PC-3 (cell line): ENCODE measurements around the gene PRKD2. TPM values are rescaled to one million over a fixed set of nuclear protein-coding genes. Genes with fewer than 3 reads are reported as not detected.
A peak's percentile ranks its signal among the peaks of the same experiment; 100 is the strongest.

ENCODE experiments used
- ATAC-seq: fragments of 200-7000 bp; cut with Tn5 transposase; 2 replicates; pipeline ENCODE4 v1.9.1; 2020; ENCODE audit warnings: mild to moderate bottlenecking, moderate library complexity
- BruUV-seq: library from RNA; stranded (reverse); fragments of 400-500 nt; replicated peaks from 2 replicates; lab custom pipeline; 2021; lab: Mats Ljungman, UMichigan
- CTCF ChIA-PET: fragments of 300-600 bp; sonication (Branson Sonifier 250); formaldehyde crosslinking; loops from one replicate; lab custom pipeline; 2022; ENCODE audit warnings: antibody characterized with exemption; lab: Charles Lee
- POLR2A ChIA-PET: fragments of 300-600 bp; sonication (Branson Sonifier 250); formaldehyde crosslinking; loops from one replicate; lab custom pipeline; 2022; ENCODE audit warnings: antibody characterized with exemption; ENCODE audit not compliant: unreplicated experiment; lab: Charles Lee
- DNase-seq: peaks from one replicate; pipeline ENCODE4 v3.0.0-alpha.2; 2015
- H2AFZ ChIP-seq: fragments of 300-600 bp; sonication (generic); 2 replicates; pipeline ENCODE4 v1.6.0; 2016; ENCODE audit warnings: antibody characterized with exemption, low read length
- H3F3A ChIP-seq: fragments of 300-600 bp; sonication (generic); one replicate; pipeline ENCODE4 v1.6.0; 2017; ENCODE audit warnings: antibody characterized with exemption, low read length, control low read depth, mild to moderate bottlenecking; ENCODE audit not compliant: unreplicated experiment
- H3K27ac ChIP-seq: fragments of 300-600 bp; sonication (generic); 2 replicates; pipeline ENCODE4 v1.5.1; 2016; ENCODE audit warnings: mild to moderate bottlenecking, low read length
- H3K27me3 ChIP-seq: fragments of 300-600 bp; sonication (generic); 2 replicates; pipeline ENCODE4 v1.6.1; 2016; ENCODE audit warnings: low read length, mixed read lengths
- H3K36me3 ChIP-seq: fragments of 300-600 bp; sonication (generic); 2 replicates; pipeline ENCODE4 v1.6.1; 2016; ENCODE audit warnings: low read depth, mixed run types, low read length, mixed read lengths
- H3K4me1 ChIP-seq: fragments of 300-600 bp; sonication (generic); 2 replicates; pipeline ENCODE4 v1.5.1; 2016; ENCODE audit warnings: low read length; ENCODE audit not compliant: insufficient read depth
- H3K4me2 ChIP-seq: fragments of 300-600 bp; sonication (generic); 2 replicates; pipeline ENCODE4 v1.6.0; 2016; ENCODE audit warnings: low read length
- H3K4me3 ChIP-seq: fragments of 300-600 bp; sonication (generic); 2 replicates; pipeline ENCODE4 v1.5.1; 2016; ENCODE audit warnings: mild to moderate bottlenecking, low read length, mixed read lengths
- H3K79me2 ChIP-seq: fragments of 300-600 bp; sonication (generic); 2 replicates; pipeline ENCODE4 v1.6.1; 2017; ENCODE audit warnings: low read length, mixed read lengths
- H3K9ac ChIP-seq: fragments of 300-600 bp; sonication (generic); 2 replicates; pipeline ENCODE4 v1.6.0; 2016; ENCODE audit warnings: mild to moderate bottlenecking, low read length
- H3K9me2 ChIP-seq: fragments of 300-600 bp; sonication (generic); replicated peaks from 2 replicates; pipeline ENCODE4 v1.6.1; 2016; ENCODE audit warnings: mixed run types, low read length, mixed read lengths
- H3K9me3 ChIP-seq: fragments of 300-600 bp; sonication (generic); 2 replicates; pipeline ENCODE4 v1.6.1; 2016; ENCODE audit warnings: low read length, mixed read lengths
- H4K20me1 ChIP-seq: fragments of 300-600 bp; sonication (generic); 2 replicates; pipeline ENCODE4 v1.6.1; 2016; ENCODE audit warnings: low read length, mixed read lengths
- CTCF ChIP-seq: fragments of 300-600 bp; sonication (generic); conservative IDR thresholded peaks from 2 replicates; pipeline ENCODE4 v1.5.1; 2017; ENCODE audit warnings: antibody characterized with exemption, low read depth, mild to moderate bottlenecking, low read length
- EZH2 ChIP-seq: fragments of 300-600 bp; sonication (generic); IDR thresholded peaks from one replicate; pipeline ENCODE4 v1.6.1; 2017; ENCODE audit warnings: antibody characterized with exemption, mild to moderate bottlenecking, low read length; ENCODE audit not compliant: unreplicated experiment
- EZH2phosphoT487 ChIP-seq: fragments of 300-600 bp; sonication (generic); IDR thresholded peaks from 2 replicates; pipeline ENCODE4 v1.6.1; 2018; ENCODE audit warnings: mild to moderate bottlenecking, antibody characterized with exemption, low read length, borderline replicate concordance
- intact Hi-C: fragments of 100-400 bp; cut with micrococcal nuclease; formaldehyde crosslinking; loops from 2 replicates; pipeline ENCODE4 v1.9.0; 2023
- total RNA-seq: library from RNA; depleted of rRNA; stranded (reverse); fragments of >200 nt; gene quantifications from 2 replicates; pipeline ENCODE4 v1.2.3, GENCODE V29; 2014

Gene PRKD2
- total RNA-seq, 1 experiment from 2014 or later: 24.1 TPM

GRCh38 chr19:46731007-46731501 lies 14.1 kb upstream of the PRKD2 start:
- ChIA-PET POLR2A (no interaction called here), CTCF (interaction anchor here (1.0 kb wide), 1 partner anchor 10 kb away, joined by 3 read pairs; no protein-coding TSS in a partner anchor)
- Histone ChIP-seq H3K27ac (peak overlapping the region; percentile 91), H3K9me3 (no peaks in the 10 kb centered on the region), H3K79me2 (peaks cover 54% of the 10 kb centered on the region), H3K4me2 (peak overlapping the region; percentile 72), H3F3A (no peaks in the 10 kb centered on the region), H4K20me1 (peaks cover 11% of the 10 kb centered on the region; the same call in 1 of the 2 replicates), H3K9me2 (no peaks in the 10 kb centered on the region), H3K4me3 (peak overlapping the region; percentile 30; the same call in 1 of the 2 replicates), H3K36me3 (peaks cover 28% of the 10 kb centered on the region), H3K9ac (peak overlapping the region; percentile 54), H3K4me1 (peaks cover 43% of the 10 kb centered on the region), H2AFZ (no peak overlapping the region), H3K27me3 (no peaks in the 10 kb centered on the region)
- intact Hi-C loops: loop anchor here (2.0 kb wide), 1 partner anchor 14 kb away; the partner anchor contains the start of gene PRKD2
- DNase-seq: peak; percentile 89
- BruUV-seq: no TSS peak
- TF ChIP-seq CTCF (no peak), EZH2 (no peak), EZH2phosphoT487 (no peak)
- peak; percentile 85 for ATAC-seq

GRCh38 chr19:46730595-46730994 lies 13.7 kb upstream of the PRKD2 start:
- POLR2A ChIA-PET: no interaction called here
- intact Hi-C loops: loop anchor here (2.0 kb wide), 1 partner anchor 14 kb away; the partner anchor contains the start of gene PRKD2

More at GRCh38 chr19:46730595-46730994, 13.7 kb upstream of the PRKD2 start:
- Histone ChIP-seq H3K27ac (peak overlapping the region; percentile 91), H3K4me3 (peak overlapping the region; percentile 13; the same call in 1 of the 2 replicates), H3K9me2 (no peaks in the 10 kb centered on the region), H2AFZ (no peak overlapping the region), H3F3A (no peaks in the 10 kb centered on the region), H3K27me3 (no peaks in the 10 kb centered on the region), H3K36me3 (peaks cover 30% of the 10 kb centered on the region), H4K20me1 (peaks cover 11% of the 10 kb centered on the region; the same call in 1 of the 2 replicates), H3K9me3 (no peaks in the 10 kb centered on the region), H3K9ac (peak overlapping the region; percentile 47), H3K4me2 (peak overlapping the region; percentile 72), H3K79me2 (peaks cover 54% of the 10 kb centered on the region), H3K4me1 (peaks cover 43% of the 10 kb centered on the region)
- no peak for DNase-seq
- CTCF ChIA-PET: interaction anchor here (1.0 kb wide), 1 partner anchor 9 kb away, joined by 3 read pairs; no protein-coding TSS in a partner anchor
- TF ChIP-seq EZH2phosphoT487 (no peak), CTCF (no peak), EZH2 (no peak)
- no peak for ATAC-seq
- no TSS peak for BruUV-seq
